ENCODE measurements around the gene DMGDH.
"Not testable (repeated sequence)": the region's sequence is repeated elsewhere in the genome, so short reads cannot be mapped to it uniquely, and the experiment has no call there.

DMGDH gene

GRCh38 chr5:79008362-79008761 lies 61.1 kb downstream of the DMGDH start:
- no peak for DNase-seq

GRCh38 chr5:79007872-79008271 lies 61.6 kb downstream of the DMGDH start:
- no peak for DNase-seq

GRCh38 chr5:79005936-79006631 lies 63.4 kb downstream of the DMGDH start:
- DNase-seq: no peak

GRCh38 chr5:79005151-79005550 lies 64.3 kb downstream of the DMGDH start:
- no peak for DNase-seq

DNA sequence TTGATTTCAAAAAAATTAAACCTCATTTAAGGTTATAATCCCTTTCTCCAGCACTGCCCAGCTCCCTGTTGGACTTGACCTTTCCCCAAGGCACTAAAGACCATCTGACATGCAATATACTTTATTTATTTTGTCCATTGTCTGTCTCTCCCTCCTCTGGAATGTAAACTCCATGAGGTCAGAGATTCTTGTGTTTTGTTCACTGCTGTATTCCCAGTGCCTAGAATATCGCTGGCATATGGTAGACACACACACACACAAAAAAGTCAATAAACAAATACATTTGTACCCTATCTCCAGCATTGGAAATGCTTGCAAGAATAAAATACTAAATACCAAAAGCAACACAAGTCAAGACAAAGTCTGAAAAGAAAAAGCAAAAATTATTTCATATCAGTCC lies 67.1 kb downstream of the DMGDH start:
- DNase-seq: no peak

DNA sequence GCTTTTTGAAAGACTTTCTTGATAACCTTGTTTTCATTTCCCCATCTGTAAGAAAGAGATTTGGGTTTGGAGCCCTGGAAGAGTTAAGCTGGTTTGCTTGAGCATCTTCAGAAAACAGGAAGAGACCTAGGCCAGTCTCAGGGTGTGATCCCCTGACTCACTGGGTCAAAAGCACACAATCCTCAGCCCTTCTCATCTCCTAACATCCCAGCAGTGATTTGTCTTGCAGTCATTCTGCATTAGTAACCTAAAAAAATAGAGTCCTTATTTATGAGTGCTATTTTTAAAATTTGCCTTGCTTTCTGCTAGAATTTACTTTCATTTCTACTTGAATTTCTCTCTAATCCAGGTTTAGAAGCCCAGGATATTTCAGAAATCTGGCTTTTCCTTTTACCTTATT lies 68.0 kb downstream of the DMGDH start:
- no peak for DNase-seq

DNA sequence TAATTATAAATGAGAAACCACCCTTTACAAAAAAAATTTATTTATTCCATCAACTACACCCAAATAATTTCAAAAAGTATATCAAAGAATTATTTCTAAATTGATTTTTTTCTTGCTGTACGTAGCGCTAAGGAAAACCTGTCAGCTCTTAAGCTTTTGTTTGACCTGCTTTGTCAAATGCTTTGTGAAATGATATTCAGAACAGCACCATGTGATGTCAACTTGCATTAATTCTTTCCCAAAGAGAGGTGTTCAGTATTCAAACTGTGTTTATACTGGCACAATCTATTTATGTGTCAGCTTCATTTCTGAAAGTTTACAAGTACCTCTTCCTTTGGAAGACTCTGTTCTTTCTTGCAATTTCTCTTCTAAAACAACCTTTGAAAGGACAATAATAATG lies 72.4 kb downstream of the DMGDH start:
- DNase-seq: no peak

GRCh38 chr5:78995521-78996007 lies 73.9 kb downstream of the DMGDH start:
- DNase-seq: no peak

GRCh38 chr5:78993165-78993564 lies 76.3 kb downstream of the DMGDH start:
- no peak for DNase-seq

DNA sequence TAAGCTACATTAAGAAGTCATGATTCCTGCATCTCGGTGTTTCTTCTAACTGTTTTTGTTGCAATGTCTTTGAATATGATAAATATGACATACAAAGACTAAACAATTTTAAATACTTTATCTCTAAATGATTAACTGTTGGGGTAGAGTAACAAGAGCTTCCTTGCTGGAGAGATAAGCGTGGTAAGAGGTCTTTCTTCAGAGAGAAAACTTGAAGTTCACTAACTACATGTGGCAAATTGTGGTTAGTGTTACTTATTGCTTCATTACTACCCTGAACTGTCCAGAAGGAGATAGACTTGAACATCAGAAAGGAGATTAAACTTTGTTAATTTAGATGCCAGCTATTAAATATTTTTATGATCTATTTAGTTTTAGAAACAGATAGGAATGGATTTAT lies 77.3 kb downstream of the DMGDH start:
- DNase-seq: no peak

DNA sequence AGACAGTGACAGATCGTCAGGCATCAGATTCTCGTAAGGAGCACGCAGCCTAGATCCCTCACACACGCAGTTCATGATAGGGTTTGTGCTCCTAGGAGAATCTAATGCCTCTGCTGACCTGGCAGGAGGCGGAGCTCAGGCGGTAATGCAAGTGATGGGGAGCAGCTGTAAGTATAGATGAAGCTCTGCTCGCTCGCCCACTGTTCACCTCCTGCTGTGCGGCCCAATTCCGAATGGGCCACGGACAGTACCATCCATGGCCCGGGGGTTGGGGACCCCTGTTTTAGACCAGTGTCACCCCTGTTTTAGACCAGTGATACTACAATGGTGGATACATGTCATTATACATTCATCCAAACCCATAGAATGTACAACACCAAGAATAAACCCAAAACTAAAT lies 80.4 kb downstream of the DMGDH start:
- DNase-seq: no peak

DNA sequence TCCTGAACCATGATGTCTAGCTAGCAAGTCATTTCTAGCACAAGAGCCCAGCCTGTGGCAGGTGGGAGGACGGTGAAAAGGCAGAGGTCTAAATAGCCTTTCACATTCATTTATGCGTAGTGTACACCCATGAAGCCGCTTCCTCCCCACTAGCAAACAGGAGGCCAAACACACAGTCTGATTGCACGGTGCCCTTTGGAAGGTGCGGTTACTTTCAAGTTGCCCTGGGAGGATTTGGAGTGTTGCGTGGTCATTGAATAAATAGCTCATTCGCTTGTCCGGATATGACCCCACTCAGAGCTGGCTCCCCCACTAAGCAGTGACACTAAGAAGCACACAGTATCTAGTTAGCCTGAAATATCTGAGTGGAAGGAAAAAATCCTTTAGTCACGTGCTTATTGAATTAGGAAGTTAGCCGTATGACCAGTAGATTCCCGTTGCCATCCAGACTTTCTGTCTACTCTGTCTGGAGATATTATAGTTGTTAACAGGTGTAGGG lies 83.7 kb downstream of the DMGDH start:
- peak; percentile 26 for DNase-seq

- DNase-seq: peak; percentile 30
Measured at GRCh38 chr5:78985116-78985724, 84.3 kb downstream of the DMGDH start, which contains the start of gene ARSB. TSS of gene ARSB (minus strand) at chr5:78985310. CDS start at chr5:78985248, 62 bp downstream.

- DNase-seq: peak; percentile 69
Measured at GRCh38 chr5:78984439-78985115, 84.9 kb downstream of the DMGDH start.

GRCh38 chr5:78983601-78984438 lies 85.7 kb downstream of the DMGDH start:
- no peak for DNase-seq

DNA sequence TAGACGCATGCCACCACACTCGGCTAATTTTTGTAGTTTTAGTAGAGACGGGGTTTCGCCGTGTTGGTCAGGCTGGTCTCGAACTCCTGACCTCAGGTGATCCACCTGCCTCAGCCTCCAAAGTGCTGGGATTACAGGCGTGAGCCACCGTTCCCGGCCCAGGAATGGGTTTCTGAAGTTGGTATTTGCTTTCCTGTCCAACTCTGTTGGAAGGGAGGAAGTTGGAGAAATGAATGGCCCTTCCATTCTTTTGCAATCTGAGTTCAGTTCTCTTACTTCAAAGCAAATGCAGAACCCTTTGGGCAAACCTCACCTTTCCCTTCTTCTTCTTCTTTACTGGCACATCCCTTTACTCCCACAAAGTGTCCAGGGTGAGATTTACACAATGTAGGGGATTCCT lies 86.3 kb downstream of the DMGDH start:
- not testable (repeated sequence) for DNase-seq

- no peak for DNase-seq
Measured at GRCh38 chr5:78979909-78980308, 89.6 kb downstream of the DMGDH start.

DNA sequence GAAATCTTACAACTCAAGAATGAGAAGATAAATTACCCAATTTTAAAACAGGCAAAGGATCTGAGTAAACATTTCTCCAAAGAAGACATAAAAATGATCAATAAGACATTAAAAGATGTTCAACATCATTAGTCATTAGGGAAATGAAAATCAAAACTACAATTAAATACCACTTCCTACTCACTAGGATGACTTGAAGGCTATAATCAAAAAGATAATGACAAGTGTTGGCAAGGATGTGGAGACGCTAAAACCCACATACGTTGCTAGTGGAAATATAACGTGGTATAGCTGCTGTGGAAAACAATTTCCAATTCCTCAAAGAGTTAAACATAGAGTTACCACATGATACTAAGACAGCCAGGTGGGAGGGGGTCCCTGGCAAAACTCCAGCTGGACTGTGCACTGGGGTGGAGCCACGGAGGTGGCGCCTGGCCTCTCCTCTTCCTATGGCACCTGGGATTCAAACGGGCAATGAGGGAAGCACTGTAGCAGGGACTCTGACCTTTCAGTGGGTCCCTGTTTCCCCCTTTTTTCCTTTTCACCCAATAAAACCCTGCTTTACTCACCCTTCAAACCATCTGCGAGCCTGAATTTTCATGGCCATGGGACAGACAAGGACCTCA lies 90.2 kb downstream of the DMGDH start:
- DNase-seq: no peak

DNA sequence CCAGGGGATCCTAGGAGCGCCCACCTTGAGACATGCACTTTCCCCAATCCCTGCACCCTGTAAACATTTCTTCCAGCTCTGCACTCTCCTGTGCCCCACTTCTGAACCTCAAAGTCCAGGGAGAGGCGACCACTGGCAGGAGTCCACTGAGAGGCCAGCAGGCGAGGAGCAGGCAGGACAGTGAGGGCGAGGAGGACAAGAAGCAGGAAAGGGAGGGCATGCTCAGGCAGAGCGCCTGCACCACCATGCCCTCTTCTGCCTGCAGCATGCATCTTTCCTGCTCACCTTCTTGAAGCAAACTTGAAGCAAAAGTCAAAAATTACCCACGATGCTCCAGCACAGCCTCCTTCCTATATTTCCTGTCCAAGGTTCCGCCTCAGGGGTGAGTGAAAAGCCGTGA lies 94.4 kb downstream of the DMGDH start:
- no peak for DNase-seq

DNA sequence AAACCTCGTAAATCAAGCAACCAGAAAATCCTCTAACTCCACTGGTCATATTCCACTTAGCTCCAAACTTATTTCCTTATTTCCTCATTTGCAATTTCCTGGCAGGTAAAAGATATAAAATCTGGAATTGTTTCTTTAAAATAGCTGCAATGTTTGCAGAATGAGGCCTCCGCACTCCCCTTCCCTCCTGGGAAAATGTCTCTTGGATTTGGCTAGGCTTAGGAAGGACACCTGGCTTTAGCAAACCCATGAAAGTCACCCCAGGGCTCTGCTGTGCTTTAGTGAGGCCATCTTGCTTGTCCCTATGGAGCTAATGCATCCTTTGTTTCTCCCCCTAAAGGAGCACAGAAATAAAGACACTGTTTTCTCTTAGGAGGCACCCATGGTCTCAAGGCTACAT lies 94.9 kb downstream of the DMGDH start:
- no peak for DNase-seq

GRCh38 chr5:78974011-78974410 lies 95.5 kb downstream of the DMGDH start:
- no peak for DNase-seq

DNA sequence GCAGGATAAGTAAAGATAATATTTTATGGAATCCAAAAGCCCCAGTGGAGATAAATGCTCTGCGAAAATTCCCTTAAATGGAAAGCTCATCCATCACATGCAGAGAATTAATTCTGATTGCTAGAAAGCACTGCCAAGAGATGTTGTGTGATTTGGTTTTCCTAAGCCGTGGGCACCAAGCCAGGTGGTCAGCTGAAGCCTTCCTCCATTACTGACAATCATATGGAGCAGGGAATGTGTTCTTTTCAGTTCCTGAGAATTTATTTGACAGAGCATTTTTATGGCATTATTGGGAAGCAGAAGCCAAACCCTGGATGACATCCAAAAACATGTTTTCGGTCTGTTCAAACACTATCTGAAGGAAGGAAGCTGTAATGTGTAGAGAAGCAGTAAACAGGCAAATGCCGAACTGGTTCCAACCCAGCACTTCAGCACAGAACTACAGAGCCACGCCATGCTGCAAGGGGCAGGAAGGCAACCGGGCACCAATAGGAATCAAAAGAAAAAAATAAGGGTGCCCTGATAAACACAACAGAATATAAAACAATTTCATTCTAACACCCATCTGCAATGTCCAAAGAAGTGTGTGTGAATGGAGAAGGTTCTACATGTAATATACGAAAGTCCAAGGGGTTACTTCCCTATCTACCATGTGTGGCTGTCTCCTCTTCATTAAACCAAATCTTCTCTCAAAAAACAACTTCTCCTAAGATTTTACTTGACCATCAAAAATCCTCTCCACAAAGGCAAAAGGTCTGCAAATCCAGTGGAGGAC lies 96.6 kb downstream of the DMGDH start:
- DNase-seq: no peak

Measured in activated gamma-delta T cell treated with Interleukin-2 at 50 U/mL for 16 hours (primary cell).